SK-N-MC (cell line): Measurements from ENCODE around the gene AVEN.

Experiments used
- EZH2 ChIP-seq: fragments of 200-600 bp; sonication (generic); IDR thresholded peaks from one replicate; pipeline ENCODE4 v1.6.1; 2017; ENCODE audit warnings: antibody characterized with exemption
- FOXP2 ChIP-seq: optimal IDR thresholded peaks from 2 replicates; pipeline ENCODE3; 2011; ENCODE audit warnings: mild to moderate bottlenecking, moderate library complexity; ENCODE audit not compliant: insufficient read depth; ENCODE audit errors: extremely low read length, control extremely low read depth
- POLR2AphosphoS5 ChIP-seq: IDR thresholded peaks from 2 replicates; pipeline ENCODE4 v1.6.1; 2012; ENCODE audit warnings: mild to moderate bottlenecking, low read depth, low read length, borderline replicate concordance

DNA sequence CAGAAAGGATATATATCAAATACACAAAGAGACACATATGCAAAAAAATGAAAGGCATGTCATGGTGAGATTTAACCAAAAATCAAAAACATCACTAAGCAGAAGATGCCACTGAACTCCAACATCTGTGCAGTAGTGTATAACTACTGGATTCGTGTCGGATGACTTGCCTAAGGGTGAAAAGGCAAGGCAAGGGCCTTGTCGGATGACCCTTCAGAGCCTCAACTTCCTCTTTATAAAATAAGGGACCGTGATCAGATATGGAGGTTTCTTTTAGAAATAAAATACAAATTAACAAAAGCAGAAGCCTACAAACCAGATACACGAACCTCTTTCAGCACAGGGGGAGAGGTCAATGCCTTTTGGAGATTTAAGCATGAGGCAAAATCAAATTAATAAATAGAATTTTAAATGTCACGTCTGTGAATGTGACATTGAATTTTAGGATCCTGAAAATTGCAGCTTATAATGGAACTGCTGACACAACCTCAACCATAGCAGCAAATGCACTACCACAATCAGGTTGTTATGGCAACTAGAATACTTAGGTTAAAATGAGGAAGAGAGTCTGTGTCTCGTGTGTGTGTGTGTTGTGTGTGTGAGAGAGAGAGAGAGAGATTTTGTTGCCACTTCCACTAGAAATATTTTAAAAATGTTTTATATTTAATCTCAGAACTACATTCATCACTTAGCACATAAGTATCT, 79.0 kb downstream of the AVEN start:
- TF ChIP-seq POLR2AphosphoS5 (no peak), EZH2 (no peak), FOXP2 (no peak)
